CD4-positive, alpha-beta T cell treated with Interleukin-17A for 4 hours (primary cell): ENCODE results near the gene ZNF451.

Source experiments
- DNase-seq: peaks from one replicate; pipeline ENCODE4 v3.0.0-alpha.2; 2020; ENCODE audit warnings: mixed read lengths

ZNF451 gene

GRCh38 chr6:57209030-57209429, 119.0 kb downstream of the ZNF451 start:
- DNase-seq = no peak

- DNase-seq = no peak
Measured at GRCh38 chr6:57210060-57210459, 120.1 kb downstream of the ZNF451 start.

GRCh38 chr6:57215260-57215659, 125.3 kb downstream of the ZNF451 start:
- DNase-seq = no peak

- DNase-seq = no peak
Measured at GRCh38 chr6:57216235-57217101, 126.5 kb downstream of the ZNF451 start.

GRCh38 chr6:57217270-57217669, 127.3 kb downstream of the ZNF451 start:
- no peak for DNase-seq
